HG03175 (cell line): ENCODE results near the gene SLC44A4.
"Not testable (repeated sequence)": the region's sequence is repeated elsewhere in the genome, so short reads cannot be mapped to it uniquely, and the experiment has no call there.

Experiments used
- ATAC-seq: cut with Tn5 transposase; IDR thresholded peaks from one replicate; pipeline ENCODE4 v1.9.1; 2021; ENCODE audit warnings: mild to moderate bottlenecking, moderate library complexity; ENCODE audit not compliant: unreplicated experiment

SLC44A4 gene

DNA sequence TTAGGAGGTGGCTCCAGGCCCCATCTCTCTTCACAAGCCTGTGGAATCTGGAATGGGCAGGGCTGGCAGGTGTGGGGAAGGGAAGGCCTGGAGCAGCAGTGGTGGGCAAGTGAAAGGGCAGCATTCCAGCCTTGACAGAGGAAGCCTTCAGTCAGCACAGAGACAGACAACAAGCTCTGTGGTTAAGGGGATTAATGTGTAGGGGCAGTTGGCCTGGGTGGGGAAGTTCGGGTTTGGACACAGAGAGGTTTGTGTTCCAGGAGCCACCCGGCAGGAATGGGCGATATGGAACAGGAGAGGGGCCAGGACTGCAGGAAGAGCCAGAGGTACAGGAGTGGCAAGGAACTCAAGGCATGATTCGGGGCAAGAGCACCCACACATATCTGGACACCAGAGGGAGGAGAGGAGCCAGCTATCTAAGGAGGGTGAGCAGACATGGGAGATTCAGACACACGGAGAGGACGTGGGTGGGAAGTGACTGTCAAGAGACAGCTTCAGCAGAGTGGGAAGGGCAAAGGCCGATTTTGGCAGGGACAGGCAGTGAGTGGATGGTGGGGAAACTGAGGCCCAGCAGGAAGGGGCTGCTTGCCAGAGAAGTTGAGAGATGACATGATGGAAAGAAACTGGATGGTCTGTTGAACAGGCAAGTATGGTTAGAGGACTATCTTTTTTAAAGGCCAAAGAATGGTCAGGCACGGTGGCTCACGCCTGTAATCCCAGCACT, 2.5 kb upstream of the SLC44A4 start:
- ATAC-seq: no peak

- ATAC-seq: no peak
Observed at GRCh38 chr6:31880616-31881015, 1.8 kb upstream of the SLC44A4 start.

DNA sequence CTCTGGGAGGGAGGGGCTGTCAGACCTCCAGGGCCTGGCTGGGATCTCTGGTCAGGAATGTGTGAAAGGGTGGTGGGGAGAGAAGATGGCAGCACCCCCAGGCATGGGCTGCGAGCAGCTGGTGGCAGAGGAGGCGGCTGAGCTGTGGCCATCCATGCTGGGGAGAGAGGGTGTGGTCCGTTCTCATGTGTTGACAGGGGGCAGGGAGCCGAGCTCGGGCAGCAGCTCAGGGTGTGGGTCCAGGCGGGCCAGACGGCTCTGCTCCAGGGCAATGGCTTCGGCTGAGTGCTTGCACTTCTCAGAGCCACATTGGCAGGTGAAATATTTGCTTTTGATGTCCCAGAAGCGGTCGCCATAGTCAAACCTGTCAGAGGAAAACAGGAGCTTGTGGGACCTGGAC, 1.1 kb upstream of the SLC44A4 start:
- ATAC-seq: no peak

GRCh38 chr6:31879143-31879542, 346 bp upstream of the SLC44A4 start:
- no peak for ATAC-seq

- ATAC-seq: no peak
Observed at GRCh38 chr6:31878222-31878621, 575 bp downstream of the SLC44A4 start.

DNA sequence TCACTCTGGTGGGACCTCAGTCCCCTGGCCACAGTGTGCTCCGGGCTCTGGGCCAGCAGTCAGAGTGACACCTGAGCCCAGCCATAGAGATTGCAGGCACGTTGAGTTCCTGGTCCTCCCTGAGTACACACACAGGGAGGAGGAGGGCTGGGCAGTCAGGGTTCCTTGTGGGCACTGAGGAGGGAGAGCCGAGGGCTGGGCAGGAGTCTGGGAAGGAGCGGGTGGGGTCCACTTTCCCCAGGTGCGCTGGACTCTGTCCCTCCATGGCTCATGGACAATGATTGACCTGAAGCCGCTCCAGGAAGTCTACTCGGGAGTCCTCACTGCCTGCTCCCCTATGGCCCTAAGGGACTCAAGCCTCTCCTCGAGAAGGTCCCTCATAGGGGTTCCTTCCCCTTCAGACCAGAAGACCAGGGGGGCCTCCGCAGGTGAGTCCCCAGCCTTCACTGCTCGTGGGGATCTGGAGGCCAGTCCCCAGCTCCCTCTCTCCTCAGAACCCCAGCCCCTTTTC, 1.1 kb downstream of the SLC44A4 start:
- no peak for ATAC-seq

GRCh38 chr6:31877125-31877650, 1.6 kb downstream of the SLC44A4 start:
- ATAC-seq: no peak

GRCh38 chr6:31876357-31876756, 2.4 kb downstream of the SLC44A4 start:
- ATAC-seq: no peak

- no peak for ATAC-seq
Observed at GRCh38 chr6:31875877-31876276, 2.9 kb downstream of the SLC44A4 start.

- no peak for ATAC-seq
Observed at GRCh38 chr6:31874836-31875572, 3.8 kb downstream of the SLC44A4 start.

- ATAC-seq: no peak
Observed at GRCh38 chr6:31874084-31874670, 4.6 kb downstream of the SLC44A4 start.

GRCh38 chr6:31871046-31871659, 7.6 kb downstream of the SLC44A4 start:
- no peak for ATAC-seq

GRCh38 chr6:31870385-31870921, 8.3 kb downstream of the SLC44A4 start:
- ATAC-seq: no peak

DNA sequence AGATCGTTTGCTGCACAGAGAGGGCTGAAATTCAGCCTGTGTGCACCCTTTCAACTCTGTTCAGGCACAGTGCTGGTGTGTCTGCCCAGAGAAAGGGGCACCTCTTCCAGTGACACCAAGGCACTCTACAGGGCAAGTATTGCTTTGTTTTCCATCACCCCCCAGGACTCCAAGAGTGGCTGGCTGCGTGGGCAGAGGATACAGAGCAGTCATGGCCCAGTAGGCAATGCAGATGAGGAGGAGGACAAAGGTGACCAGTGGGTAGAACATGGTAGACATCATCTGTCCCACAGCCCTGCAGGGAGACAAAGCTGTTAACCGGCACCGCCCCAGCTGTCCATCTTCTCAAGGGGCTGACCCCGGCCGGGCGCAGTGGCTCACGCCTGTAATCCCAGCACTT, 9.5 kb downstream of the SLC44A4 start:
- no peak for ATAC-seq

DNA sequence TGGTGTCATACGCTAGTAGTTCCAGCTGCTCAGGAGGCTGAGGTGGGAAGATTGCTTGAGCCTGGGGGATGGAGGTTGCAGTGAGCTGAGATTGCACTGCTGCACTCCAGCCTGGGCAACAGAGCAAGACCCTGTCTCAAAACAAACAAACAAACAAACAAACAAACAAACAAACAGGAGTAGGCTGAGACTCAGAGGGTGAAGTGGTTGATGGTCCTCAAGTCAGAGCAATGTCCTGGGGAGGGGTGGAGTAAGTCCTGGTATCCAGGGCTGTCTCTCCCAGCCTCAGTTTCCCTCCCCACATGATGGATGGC, 10.2 kb downstream of the SLC44A4 start:
- ATAC-seq: not testable (repeated sequence)

DNA sequence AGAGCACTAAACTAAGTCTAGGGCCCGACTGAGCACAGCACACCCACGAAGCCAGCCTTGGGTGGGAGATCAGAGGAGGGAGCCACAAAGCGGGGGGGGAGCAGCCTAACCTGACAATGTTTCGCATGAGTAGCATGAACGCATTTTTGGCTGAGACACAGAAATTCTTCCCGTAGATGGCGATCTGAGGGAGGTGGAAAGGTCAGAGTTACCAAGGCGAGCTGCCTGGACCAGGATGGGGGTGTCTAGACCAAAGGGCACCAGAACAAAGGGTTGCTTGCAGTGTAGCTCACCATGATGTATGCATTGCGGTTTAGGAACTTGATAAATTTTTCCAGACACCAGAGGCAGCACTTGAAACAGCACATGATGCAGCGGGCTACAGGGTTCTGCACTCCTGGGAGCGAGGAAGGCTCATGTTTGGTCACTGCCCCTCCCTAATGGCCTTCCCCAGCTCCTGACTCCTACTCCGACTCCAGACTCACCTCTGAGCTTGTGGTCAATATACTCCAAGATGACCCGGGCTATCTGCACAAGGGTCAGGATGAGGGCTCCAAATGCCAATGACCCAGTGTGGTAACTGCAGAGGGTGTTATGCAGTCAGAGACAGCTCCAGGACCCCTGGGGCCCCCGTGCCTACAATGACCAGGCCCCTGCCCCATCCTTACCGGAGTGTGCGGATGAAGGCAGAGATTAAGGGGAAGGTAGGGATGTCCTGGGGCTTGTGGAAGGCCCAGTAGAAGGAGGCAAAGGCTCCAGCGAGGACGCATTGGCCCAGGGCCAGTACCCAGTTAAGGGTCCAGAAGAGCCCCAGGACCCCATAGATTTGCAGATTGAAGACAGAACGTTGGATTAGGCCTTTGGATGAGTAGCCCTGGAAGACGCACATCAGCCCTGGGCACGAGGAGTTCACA, 13.3 kb downstream of the SLC44A4 start:
- no peak for ATAC-seq

DNA sequence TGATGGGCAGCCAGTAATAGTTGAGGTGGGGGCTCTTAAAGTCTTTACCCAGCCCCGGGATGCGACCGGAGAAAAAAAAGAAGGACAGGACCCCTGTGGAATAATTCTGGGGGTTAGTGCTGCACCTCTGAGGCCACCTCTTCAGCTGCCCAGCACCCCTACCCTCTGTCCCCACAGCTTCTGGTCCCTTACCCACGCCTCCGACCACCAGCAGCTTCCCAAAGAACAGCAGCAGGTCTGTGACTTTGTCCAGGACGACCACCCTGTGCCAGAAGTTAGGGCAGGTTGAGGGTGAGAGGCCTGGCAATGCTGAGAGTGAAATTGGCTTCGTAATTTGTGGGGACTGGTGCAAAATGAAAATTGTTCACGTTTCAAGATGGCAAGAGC, 14.0 kb downstream of the SLC44A4 start:
- ATAC-seq: no peak

DNA sequence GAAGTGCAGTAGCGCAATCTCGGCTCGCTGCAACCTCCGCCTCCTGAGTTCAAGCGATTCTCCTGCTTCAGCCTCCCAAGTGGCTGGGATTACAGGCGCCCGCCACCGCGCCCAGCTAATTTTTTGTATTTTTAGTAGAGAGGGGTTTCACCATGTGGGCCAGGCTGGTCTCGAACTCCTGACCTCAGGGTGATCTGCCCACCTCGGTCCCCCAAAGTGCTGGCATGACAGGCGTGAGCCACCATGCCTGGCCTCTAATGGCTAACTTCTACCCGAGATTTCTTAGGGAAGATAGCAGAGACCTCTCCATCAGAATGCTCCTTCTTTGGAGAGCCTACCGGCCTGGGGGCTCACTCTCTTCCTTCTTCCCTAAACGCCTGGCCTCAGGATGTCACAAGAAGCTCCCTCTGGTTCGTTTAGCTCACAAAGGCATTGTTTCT, 14.7 kb downstream of the SLC44A4 start:
- ATAC-seq: not testable (repeated sequence)

DNA sequence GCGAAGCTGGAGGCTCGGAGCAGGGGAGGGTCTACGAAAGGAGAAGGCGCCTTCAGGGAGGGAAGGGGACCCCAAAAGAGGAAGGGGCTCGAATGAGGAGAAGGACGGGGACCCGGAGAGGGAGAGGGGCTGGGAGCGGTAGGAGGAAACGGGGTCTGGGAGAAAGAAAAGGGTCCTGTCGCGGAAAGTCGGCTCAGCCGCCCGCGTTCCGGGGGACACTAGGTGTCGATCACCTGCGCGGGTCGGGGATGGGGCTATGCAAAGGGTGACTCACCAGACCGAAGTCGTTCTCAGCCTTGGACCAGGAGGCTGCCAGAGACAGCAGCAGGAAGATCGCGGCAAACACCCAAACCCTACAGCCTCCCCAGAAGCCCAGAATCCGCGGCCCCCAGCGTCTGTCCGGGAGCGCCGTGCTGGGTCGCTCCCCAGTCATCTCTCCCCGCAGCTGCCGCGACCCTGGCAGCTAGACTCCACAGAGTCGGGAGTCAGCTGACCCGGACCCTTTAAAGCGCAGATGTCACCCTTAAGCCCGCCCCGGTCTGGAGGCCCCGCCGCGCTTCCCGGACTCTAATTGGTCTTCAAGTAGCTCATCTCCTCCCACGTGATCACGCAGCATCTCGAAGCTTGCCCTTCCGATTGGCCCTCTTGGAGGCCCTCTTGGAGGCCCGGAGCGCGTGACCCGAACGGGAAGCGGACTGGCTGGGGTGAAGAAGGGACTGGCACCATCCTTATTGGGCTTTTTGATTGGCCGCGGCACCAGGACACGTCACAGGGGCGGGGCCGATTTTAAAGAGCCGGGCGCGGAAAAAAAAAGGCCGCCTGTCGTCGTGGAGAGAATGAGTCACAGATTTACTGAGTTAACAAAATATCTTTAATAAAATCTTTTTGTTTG, 16.2 kb downstream of the SLC44A4 start, which contains the start of gene NEU1:
TSS of gene NEU1 (minus strand) at position 478 of the 892 bp plus-strand sequence. CDS start at position 433, 45 bp downstream.
- peak; percentile 95 for ATAC-seq
